SK-N-DZ (cell line): ENCODE data around the gene EVPLL. TPM values are rescaled to one million over a fixed set of nuclear protein-coding genes. Genes with fewer than 3 reads are reported as not detected.
A peak's percentile ranks its signal among the peaks of the same experiment; 100 is the strongest.
"Not testable (repeated sequence)": the region's sequence is repeated elsewhere in the genome, so short reads cannot be mapped to it uniquely, and the experiment has no call there.

Experiments
- DNase-seq: peaks from one replicate; pipeline ENCODE4 v3.0.0-alpha.2; 2015; ENCODE audit warnings: low spot score
- polyA plus RNA-seq, 2 experiments: library from polyadenylated mRNA; depleted of rRNA; stranded (reverse); fragments of >200 nt; gene quantifications; 2 replicates each; pipeline ENCODE4 v1.2.3, GENCODE V29; 2014

Gene EVPLL
- 0.06 TPM in 1 of 2 replicates, not detected in the other for polyA plus RNA-seq (2014; cell fraction: cytosol; rRNA removed)
- polyA plus RNA-seq (2014; cell fraction: nucleus; rRNA removed), result 0.21 and 0.31 TPM in 2 replicates

- no peak for DNase-seq
Measured at GRCh38 chr17:18377437-18378204, at the start of gene EVPLL. EVPLL (plus strand) TSS chr17:18377778; CDS start chr17:18380938, 3,160 bp downstream.

GRCh38 chr17:18328643-18329204 lies 48.9 kb upstream of the EVPLL start:
- DNase-seq, result no peak

DNA sequence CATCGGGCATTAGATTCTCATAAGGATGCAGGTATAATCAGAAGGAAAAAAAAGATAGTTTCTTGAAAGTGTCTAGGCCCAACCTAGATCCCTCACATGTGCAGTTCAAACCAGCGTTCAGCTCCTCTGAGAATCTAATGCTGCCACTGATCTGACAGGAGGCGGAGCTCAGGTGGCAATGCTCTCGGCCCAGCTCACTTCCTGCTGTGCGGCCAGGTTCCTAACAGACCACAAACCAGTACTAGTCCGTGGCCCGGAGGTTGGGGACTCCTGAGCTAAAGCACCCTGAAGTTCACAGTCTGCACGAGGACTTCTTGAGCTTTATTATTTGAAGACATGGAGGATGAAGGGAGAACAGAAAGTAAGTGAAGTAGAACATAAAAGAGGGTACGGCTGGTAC lies 45.7 kb upstream of the EVPLL start:
- DNase-seq, result no peak

DNA sequence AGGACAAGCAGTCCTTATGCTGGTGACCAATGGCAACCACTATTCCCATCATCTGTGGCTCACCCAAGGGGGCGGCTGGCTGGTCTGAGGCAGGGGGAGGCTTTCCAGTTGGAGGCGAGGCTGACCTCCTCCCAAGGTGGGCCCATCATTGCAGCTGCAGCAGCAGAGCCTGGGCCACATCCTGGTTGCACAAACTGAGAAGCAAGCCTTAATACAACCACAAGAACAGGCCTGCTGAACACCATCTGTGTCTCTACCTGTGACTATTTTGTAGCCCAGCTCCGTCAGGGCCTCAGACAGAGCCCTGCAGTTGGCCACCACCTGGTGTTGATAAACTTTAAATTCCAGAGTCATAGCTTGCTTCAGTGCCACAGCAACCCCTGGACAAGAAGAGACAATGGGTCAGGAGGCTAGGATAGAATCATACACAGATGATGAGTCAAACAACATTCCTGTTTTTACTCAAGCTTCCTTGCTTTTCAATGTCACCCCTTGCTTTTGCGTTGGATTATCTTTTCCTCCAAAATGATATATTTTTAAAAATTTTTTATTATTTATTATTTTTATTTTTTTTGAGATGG lies 44.6 kb upstream of the EVPLL start:
- no peak for DNase-seq

- not testable (repeated sequence) for DNase-seq
Measured at GRCh38 chr17:18338158-18338557, 39.4 kb upstream of the EVPLL start.

GRCh38 chr17:18339933-18340332 lies 37.6 kb upstream of the EVPLL start:
- no peak for DNase-seq

GRCh38 chr17:18344021-18344420 lies 33.6 kb upstream of the EVPLL start:
- DNase-seq, result no peak

GRCh38 chr17:18353541-18353940 lies 24.0 kb upstream of the EVPLL start:
- DNase-seq, result no peak

GRCh38 chr17:18356624-18357023 lies 21.0 kb upstream of the EVPLL start:
- no peak for DNase-seq

DNA sequence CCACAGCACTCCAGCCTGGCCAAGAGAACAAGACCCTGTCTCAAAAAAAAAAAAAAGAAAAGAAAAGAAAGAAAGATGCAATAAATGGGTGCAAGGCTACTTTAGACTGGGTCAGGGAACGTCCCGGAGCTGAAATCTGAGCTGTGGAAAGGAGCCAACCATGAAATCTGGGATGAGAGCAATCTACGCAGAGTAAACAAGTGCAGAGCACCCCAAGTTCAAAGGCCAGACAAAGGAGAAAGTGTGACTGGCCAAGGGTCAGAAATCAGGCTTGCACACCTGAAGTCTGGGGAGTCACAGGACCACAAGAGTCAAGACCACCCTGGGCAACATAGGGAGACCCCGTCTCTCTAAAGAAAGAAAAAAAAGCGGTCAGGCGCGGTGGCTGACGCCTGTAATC lies 17.1 kb upstream of the EVPLL start:
- DNase-seq, result no peak

DNA sequence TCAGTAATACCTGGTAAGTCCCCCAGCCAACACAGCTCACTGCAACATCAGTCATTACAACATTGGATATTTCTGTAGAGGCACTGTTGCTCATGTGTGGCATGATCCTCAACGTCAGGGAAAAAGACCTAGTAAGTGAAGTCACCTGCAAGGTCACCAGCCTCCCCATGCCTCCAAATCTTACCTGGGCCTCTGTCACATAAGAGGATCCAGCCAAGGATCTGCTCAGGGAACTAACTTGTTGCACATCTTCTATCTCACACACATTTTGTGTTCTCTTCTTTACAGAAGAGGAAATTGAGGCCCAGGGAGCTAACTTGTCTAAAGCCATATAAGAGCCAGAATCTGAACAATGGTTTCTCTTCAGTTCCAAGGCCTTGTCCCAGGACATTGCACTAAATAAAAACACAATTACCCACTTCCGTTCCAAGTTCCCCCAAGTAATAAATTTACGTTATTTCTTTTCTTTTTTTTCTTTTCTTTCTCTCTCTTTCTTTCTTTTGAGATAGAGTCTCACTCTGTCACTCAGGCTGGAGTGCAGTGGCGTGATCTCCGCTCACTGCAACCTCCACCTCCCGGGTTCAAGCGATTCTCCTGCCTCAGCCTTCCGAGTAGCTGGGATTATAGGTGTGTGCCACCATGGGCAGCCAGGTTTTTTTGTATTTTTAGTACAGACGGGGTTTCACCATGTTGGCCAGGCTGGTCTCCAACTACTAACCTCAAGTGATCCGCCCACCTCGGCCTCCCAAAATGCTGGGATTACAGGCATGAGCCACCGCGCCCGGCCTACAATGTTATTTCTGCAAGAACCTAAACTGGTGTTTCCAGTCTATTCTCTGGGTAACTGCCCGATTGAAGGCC lies 15.5 kb upstream of the EVPLL start:
- DNase-seq, result no peak

DNA sequence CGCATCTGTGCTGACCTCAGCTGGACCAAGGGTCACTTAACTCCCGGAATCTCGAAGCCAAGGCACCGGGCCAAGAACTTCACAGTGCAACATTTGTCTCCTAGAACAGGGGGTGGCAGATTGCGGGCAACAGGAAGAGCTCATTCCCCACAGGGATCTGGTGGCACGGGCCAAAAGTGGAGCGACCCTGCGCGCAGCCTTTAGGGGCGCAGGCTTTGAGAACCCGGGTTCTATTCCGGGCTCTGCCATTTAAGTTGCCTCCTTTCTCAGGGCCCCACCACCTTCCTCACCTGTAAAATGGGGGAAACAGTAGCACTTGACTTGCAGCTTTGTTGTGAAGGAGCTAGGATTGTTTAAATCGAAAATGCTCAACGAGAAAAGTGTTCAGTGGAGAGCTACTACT lies 14.9 kb upstream of the EVPLL start:
- DNase-seq, result no peak

GRCh38 chr17:18363101-18364049 lies 14.2 kb upstream of the EVPLL start, which contains the start of gene SHMT1:
SHMT1 (minus strand) TSS chr17:18363550; CDS start chr17:18355981, 7,569 bp downstream.
- DNase-seq, result peak; percentile 91

- DNase-seq, result no peak
Measured at GRCh38 chr17:18364166-18364565, 13.4 kb upstream of the EVPLL start.

GRCh38 chr17:18368946-18369345 lies 8.6 kb upstream of the EVPLL start:
- no peak for DNase-seq

DNA sequence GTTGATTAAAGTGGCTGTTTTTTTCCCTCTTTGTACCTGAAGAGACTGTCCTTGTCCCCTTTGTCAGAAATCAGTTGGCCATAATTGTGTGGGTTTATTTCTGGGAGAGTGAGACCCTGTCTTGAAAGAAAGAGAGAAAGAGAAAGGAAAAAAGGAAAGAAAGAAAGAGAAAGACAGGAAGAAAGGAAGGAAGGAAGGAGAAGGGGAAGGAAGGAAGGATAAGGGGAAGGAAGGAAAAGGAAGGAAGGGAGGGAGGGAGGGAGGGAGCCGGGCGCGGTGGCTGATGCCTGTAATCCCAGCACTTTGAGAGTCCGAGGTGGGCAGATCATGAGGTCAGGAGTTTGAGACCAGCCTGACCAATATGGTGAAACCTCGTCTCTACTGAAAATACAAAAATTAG lies 6.8 kb upstream of the EVPLL start:
- DNase-seq, result no peak

DNA sequence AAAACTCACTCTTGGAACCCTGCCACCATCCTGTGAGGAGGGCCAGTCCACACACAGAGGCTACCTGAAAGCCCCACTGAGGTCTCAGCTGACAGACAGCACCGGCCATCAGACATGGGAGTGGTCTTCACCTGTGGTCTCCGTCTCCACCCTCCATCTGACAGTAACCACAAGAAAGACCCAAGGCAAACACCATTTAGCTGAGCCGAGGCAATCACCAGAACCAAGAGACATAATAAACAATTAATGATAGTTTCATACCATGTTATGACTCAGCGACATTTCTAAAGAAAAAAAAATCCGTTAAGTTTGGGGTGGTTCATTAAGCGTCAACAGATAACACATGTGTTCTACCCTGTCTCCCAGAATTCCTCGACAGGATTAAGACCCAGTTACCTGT lies 6.1 kb upstream of the EVPLL start:
- no peak for DNase-seq

- DNase-seq, result not testable (repeated sequence)
Measured at GRCh38 chr17:18373181-18373580, 4.4 kb upstream of the EVPLL start.

DNA sequence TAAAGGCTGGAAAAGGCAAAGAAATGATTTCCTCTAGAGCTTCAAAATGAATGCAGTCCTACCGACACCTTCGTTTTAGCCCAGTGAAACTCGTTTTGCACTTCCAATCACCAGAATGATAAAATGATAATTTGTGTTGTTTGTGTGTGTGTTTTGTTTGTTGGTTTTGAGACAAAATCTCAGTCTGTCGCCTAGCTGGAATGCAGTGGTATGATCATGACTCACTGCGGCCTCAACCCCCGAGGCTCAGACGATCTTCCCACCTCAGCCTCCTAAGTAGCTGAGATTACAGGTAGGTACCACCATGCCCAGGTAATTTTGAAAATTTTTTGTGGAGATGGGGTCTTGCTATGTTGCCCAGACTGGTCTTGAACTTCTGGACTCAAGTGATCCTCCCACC lies 3.4 kb upstream of the EVPLL start:
- DNase-seq, result no peak

DNA sequence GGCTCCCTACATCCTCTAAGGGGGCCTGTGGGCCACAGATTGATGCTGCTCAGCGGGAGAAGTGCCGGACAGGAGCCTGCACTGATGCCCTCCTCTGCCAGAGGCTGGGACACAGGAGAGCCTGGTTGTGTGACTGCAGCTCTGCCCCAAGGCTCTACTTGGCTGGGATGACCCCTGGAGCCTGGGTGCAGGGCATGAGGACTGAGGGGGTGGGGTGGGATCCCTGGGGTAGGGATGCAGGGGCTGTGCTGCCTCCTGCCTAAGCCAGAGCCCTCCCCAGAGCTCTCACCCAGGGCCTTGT lies 577 bp downstream of the EVPLL start:
- no peak for DNase-seq

DNA sequence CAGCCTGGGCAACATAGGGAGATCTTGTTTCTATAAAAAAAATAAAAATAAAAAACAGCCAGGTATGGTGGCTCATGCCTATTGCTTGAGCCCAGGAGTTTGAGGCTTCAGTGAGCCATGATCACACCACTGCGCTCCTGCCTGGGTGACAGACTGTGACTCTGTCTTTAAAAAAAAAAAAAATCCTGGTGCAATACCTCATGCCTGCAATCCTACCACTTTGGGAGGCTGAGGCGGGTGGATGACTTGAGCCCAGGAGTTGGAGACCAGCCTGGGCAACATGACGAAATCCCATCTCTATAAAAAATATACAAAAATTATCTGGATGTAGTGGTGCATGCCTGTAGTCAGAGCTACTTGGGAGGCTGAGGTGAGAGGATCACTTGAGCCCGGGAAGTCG lies 1.0 kb downstream of the EVPLL start:
- DNase-seq, result not testable (repeated sequence)
